Astrocyte of the hippocampus (primary cell): ENCODE results near the gene MYO1C.

Experiments used
- DNase-seq: peaks from one replicate; pipeline ENCODE4 v3.0.0; 2011; ENCODE audit warnings: low read depth, low spot score

MYO1C gene

GRCh38 chr17:1486802-1487695 is 5.4 kb downstream of the MYO1C start:
- peak; percentile 86 for DNase-seq

GRCh38 chr17:1485423-1486376 is 6.8 kb downstream of the MYO1C start:
- peak; percentile 76 for DNase-seq

- DNase-seq = peak; percentile 63
These were observed 7.6 kb downstream of the MYO1C start for GRCh38 chr17:1484676-1485422.

GRCh38 chr17:1484060-1484535 is 8.4 kb downstream of the MYO1C start:
- DNase-seq = no peak

GRCh38 chr17:1482680-1483079 is 9.8 kb downstream of the MYO1C start:
- DNase-seq = no peak

- no peak for DNase-seq
These were observed 10.8 kb downstream of the MYO1C start for GRCh38 chr17:1481736-1482135.

GRCh38 chr17:1480747-1481465 is 11.6 kb downstream of the MYO1C start:
- peak; percentile 75 for DNase-seq

- no peak for DNase-seq
These were observed 14.1 kb downstream of the MYO1C start for GRCh38 chr17:1478418-1478817.

- no peak for DNase-seq
These were observed 17.1 kb downstream of the MYO1C start for GRCh38 chr17:1475321-1475854.

- no peak for DNase-seq
These were observed 17.9 kb downstream of the MYO1C start for GRCh38 chr17:1474402-1475189.

- DNase-seq = no peak
These were observed 18.6 kb downstream of the MYO1C start for GRCh38 chr17:1473841-1474240.

- no peak for DNase-seq
These were observed 19.3 kb downstream of the MYO1C start for GRCh38 chr17:1473170-1473569.

- no peak for DNase-seq
These were observed 20.3 kb downstream of the MYO1C start for GRCh38 chr17:1471911-1472821.

GRCh38 chr17:1471490-1471889 is 21.0 kb downstream of the MYO1C start:
- DNase-seq = no peak

- no peak for DNase-seq
These were observed 21.6 kb downstream of the MYO1C start for GRCh38 chr17:1470755-1471462.

- DNase-seq = no peak
These were observed 22.3 kb downstream of the MYO1C start for GRCh38 chr17:1470071-1470754.

GRCh38 chr17:1469231-1469852 is 23.1 kb downstream of the MYO1C start:
- DNase-seq = no peak
